Measurements from ENCODE around the gene CARS1. TPM values are rescaled to one million over a fixed set of nuclear protein-coding genes. Genes with fewer than 3 reads are reported as not detected.

The CARS1 gene
- total RNA-seq, 4 donors from 2014 or later = 31.5 to 46.5 (median 34.7) TPM

- no peak for TF ChIP-seq POLR2A (IDR thresholded peaks at IDR 0.05)
- TF ChIP-seq CTCF (IDR thresholded peaks at IDR 0.05 in 4 of 5, conservative IDR thresholded peaks at IDR 0.05 in 1 of 5) = no peak
- H3K27ac ChIP-seq = no peak overlapping the region
- H3K9me3 ChIP-seq = no peaks in the 10 kb centered on the region
- DNase-seq = peak in 1 of 2 donors; percentile 8
- no peak overlapping the region for H3K4me3 ChIP-seq
- no peak for ATAC-seq
- H3K4me1 ChIP-seq = no peaks in the 10 kb centered on the region
- intact Hi-C loops (cut with DNase I; ENCODE audit: low total_unique reads) = no loop called here
- peaks cover 0 to 16% of the 10 kb centered on the region in 2 donors for H3K36me3 ChIP-seq
- no peaks in the 10 kb centered on the region for H3K27me3 ChIP-seq
- in situ Hi-C loops (cut with MboI; ENCODE audit: low sequenced_read_pairs in 4 of 4) = no loop called here
These were observed 47.0 kb upstream of the CARS1 start for GRCh38 chr11:3104051-3104714.

- H3K27me3 ChIP-seq = no peaks in the 10 kb centered on the region
- no peak overlapping the region for H3K27ac ChIP-seq
- no peak overlapping the region for H3K4me3 ChIP-seq
- intact Hi-C loops (cut with DNase I; ENCODE audit: low total_unique reads) (no loop called here), in situ Hi-C loops (cut with MboI; ENCODE audit: low sequenced_read_pairs in 4 of 4) (no loop called here)
- H3K9me3 ChIP-seq = no peaks in the 10 kb centered on the region
- TF ChIP-seq POLR2A (IDR thresholded peaks at IDR 0.05) (no peak), CTCF (IDR thresholded peaks at IDR 0.05 in 4 of 5, conservative IDR thresholded peaks at IDR 0.05 in 1 of 5) (no peak)
- no peaks in the 10 kb centered on the region for H3K4me1 ChIP-seq
- H3K36me3 ChIP-seq = peaks cover 0 to 16% of the 10 kb centered on the region in 2 donors
- no peak for ATAC-seq
- peak in 1 of 2 donors; percentile 10 for DNase-seq
These were observed 45.9 kb upstream of the CARS1 start for GRCh38 chr11:3103076-3103475.

GRCh38 chr11:3102641-3102921 is 45.4 kb upstream of the CARS1 start:
- H3K4me1 ChIP-seq = no peaks in the 10 kb centered on the region
- H3K9me3 ChIP-seq = no peaks in the 10 kb centered on the region
- H3K36me3 ChIP-seq = peaks cover 0 to 16% of the 10 kb centered on the region in 2 donors
- no peak overlapping the region for H3K4me3 ChIP-seq
- H3K27me3 ChIP-seq = no peaks in the 10 kb centered on the region
- intact Hi-C loops (cut with DNase I; ENCODE audit: low total_unique reads) = no loop called here
- in situ Hi-C loops (cut with MboI; ENCODE audit: low sequenced_read_pairs in 4 of 4) = no loop called here
- DNase-seq (peak in 1 of 2 donors; percentile 7), ATAC-seq (no peak)
- H3K27ac ChIP-seq = no peak overlapping the region
- TF ChIP-seq POLR2A (IDR thresholded peaks at IDR 0.05) (no peak), CTCF (IDR thresholded peaks at IDR 0.05 in 4 of 5, conservative IDR thresholded peaks at IDR 0.05 in 1 of 5) (no peak)

- no peaks in the 10 kb centered on the region for H3K27me3 ChIP-seq
- DNase-seq (peak in 1 of 2 donors; percentile 11), ATAC-seq (no peak)
- TF ChIP-seq CTCF (IDR thresholded peaks at IDR 0.05 in 4 of 5, conservative IDR thresholded peaks at IDR 0.05 in 1 of 5) (no peak), POLR2A (IDR thresholded peaks at IDR 0.05) (no peak)
- intact Hi-C loops (cut with DNase I; ENCODE audit: low total_unique reads) = no loop called here
- H3K4me3 ChIP-seq = no peak overlapping the region
- peaks cover 0 to 14% of the 10 kb centered on the region in 2 donors for H3K36me3 ChIP-seq
- in situ Hi-C loops (cut with MboI; ENCODE audit: low sequenced_read_pairs in 4 of 4) = no loop called here
- no peak overlapping the region for H3K27ac ChIP-seq
- H3K9me3 ChIP-seq = no peaks in the 10 kb centered on the region
- no peaks in the 10 kb centered on the region for H3K4me1 ChIP-seq
These were observed 44.9 kb upstream of the CARS1 start for GRCh38 chr11:3101921-3102640.

Measured in gastrocnemius medialis (tissue), 4 donors.